A549 (cell line): ENCODE data around the gene FAM78A. TPM values are rescaled to one million over a fixed set of nuclear protein-coding genes. Genes with fewer than 3 reads are reported as not detected.

ENCODE experiments used
- ATAC-seq, 2 experiments: fragments of 200-7000 bp in 1 of 2; fragments of >200 bp in 1 of 2; cut with Nextera tagmentation in 1 of 2; cut with Tn5 transposase in 1 of 2; 3 replicates each; pipeline versions ENCODE4 v1.8.0 to v1.9.1; 2018 to 2020; ENCODE audit warnings: mild to moderate bottlenecking in 1 of 2, moderate library complexity in 1 of 2
- CTCF ChIA-PET: fragments of 300-600 bp; sonication (Branson Sonifier 250); formaldehyde crosslinking; extraction: SDS; loops from one replicate; lab custom pipeline; 2021; ENCODE audit warnings: antibody characterized with exemption, inconsistent platforms; lab: Yijun Ruan, JAX
- POLR2A ChIA-PET: fragments of 350-600 bp; formaldehyde crosslinking; extraction: SDS; loops from one replicate; lab custom pipeline; 2021; ENCODE audit warnings: antibody characterized with exemption, inconsistent platforms; lab: Yijun Ruan, JAX
- DNase-seq, 2 experiments: peaks; one replicate each; pipeline versions ENCODE4 v3.0.0 to v3.0.0-alpha.2; 2011 to 2016; ENCODE audit warnings: low read depth in 1 of 2, low spot score in 1 of 2
- FAIRE-seq: peaks from 2 replicates; lab custom pipeline; 2011; peaks lifted over from hg19 to GRCh38; lab: Jason Lieb, UNC
- H3K27ac ChIP-seq, 2 experiments: fragments of >200 bp; sonication (Bioruptor Twin); formaldehyde crosslinking; 3 replicates each; pipeline ENCODE4 v1.5.1; 2016 to 2017
- H3K4me1 ChIP-seq: fragments of >200 bp; sonication (Bioruptor Twin); formaldehyde crosslinking; 3 replicates; pipeline ENCODE4 v1.6.1; 2016
- H3K4me2 ChIP-seq: fragments of >200 bp; sonication (Bioruptor Twin); formaldehyde crosslinking; 3 replicates; pipeline ENCODE4 v1.6.1; 2016
- H3K4me3 ChIP-seq: fragments of >200 bp; sonication (Bioruptor Twin); formaldehyde crosslinking; 3 replicates; pipeline ENCODE4 v1.5.1; 2016
- H3K9me3 ChIP-seq: fragments of >200 bp; sonication (Bioruptor Twin); formaldehyde crosslinking; 3 replicates; pipeline ENCODE4 v1.6.1; 2016
- BHLHE40 ChIP-seq: IDR thresholded peaks from 2 replicates; pipeline ENCODE4 v1.6.1; 2012; ENCODE audit warnings: low read depth, low read length, inconsistent platforms
- CBX8 ChIP-seq: fragments of 200-600 bp; sonication (generic); IDR thresholded peaks from 2 replicates; pipeline ENCODE4 v1.6.1; 2016
- CEBPB ChIP-seq, 2 experiments: fragments of >200 bp in 1 of 2; sonication (Bioruptor Twin) in 1 of 2; formaldehyde crosslinking in 1 of 2; IDR thresholded peaks; 2 replicates each; pipeline ENCODE4 v1.6.1; 2012 to 2016
- CHD2 ChIP-seq: fragments of 150-350 bp; IDR thresholded peaks from 2 replicates; pipeline ENCODE4 v1.6.1; 2014; ENCODE audit warnings: low read length; ENCODE audit not compliant: partially characterized antibody
- CHD4 ChIP-seq: fragments of 200-600 bp; sonication (generic); IDR thresholded peaks from 2 replicates; pipeline ENCODE4 v1.6.1; 2016; ENCODE audit warnings: antibody characterized with exemption, mild to moderate bottlenecking, borderline replicate concordance
- EHF ChIP-seq: fragments of 250-450 bp; sonication (Bioruptor Pico); IDR thresholded peaks from 2 replicates; pipeline ENCODE4 v1.5.0; 2020; ENCODE audit warnings: mild to moderate bottlenecking
- EHMT2 ChIP-seq: fragments of 200-600 bp; sonication (generic); IDR thresholded peaks from 2 replicates; pipeline ENCODE4 v1.6.1; 2016; ENCODE audit warnings: antibody characterized with exemption, low read depth, mild to moderate bottlenecking, moderate library complexity
- EP300 ChIP-seq, 2 experiments: fragments of >200 bp; sonication (Bioruptor Twin); formaldehyde crosslinking; IDR thresholded peaks; 2 replicates in 1 of 2; 3 replicates in 1 of 2; pipeline ENCODE4 v1.6.1; 2016 to 2017
- FOSB ChIP-seq: fragments of 250-450 bp; sonication (Bioruptor Pico); IDR thresholded peaks from 2 replicates; pipeline ENCODE4 v1.5.0; 2020; ENCODE audit warnings: mild to moderate bottlenecking, moderate library complexity
- FOSL2 ChIP-seq, 2 experiments: fragments of 450-650 bp in 1 of 2; fragments of >200 bp in 1 of 2; sonication (Bioruptor Twin) in 1 of 2; formaldehyde crosslinking; IDR thresholded peaks; 2 replicates each; pipeline versions ENCODE4 v1.5.0 to v1.6.1; 2016 to 2020; ENCODE audit warnings: mild to moderate bottlenecking in 1 of 2, moderate library complexity in 1 of 2
- FOXS1 ChIP-seq: fragments of 250-450 bp; sonication (Bioruptor Pico); IDR thresholded peaks from 2 replicates; pipeline ENCODE4 v1.5.0; 2020; ENCODE audit warnings: mild to moderate bottlenecking, moderate library complexity
- HDAC2 ChIP-seq: fragments of 200-600 bp; sonication (generic); IDR thresholded peaks from 2 replicates; pipeline ENCODE4 v1.6.1; 2016
- HEYL ChIP-seq: fragments of 250-450 bp; sonication (Bioruptor Pico); IDR thresholded peaks from 2 replicates; pipeline ENCODE4 v1.8.0; 2021; ENCODE audit warnings: mild to moderate bottlenecking, moderate library complexity
- HOXB13 ChIP-seq: fragments of 250-450 bp; sonication (Bioruptor Pico); IDR thresholded peaks from 2 replicates; pipeline ENCODE4 v1.5.0; 2020; ENCODE audit warnings: low read depth, mild to moderate bottlenecking, moderate library complexity
- JUNB ChIP-seq: fragments of >200 bp; sonication (Bioruptor Twin); formaldehyde crosslinking; IDR thresholded peaks from 2 replicates; pipeline ENCODE4 v1.6.1; 2016
- MAFK ChIP-seq: fragments of 450-650 bp; IDR thresholded peaks from 2 replicates; pipeline ENCODE4 v1.6.1; 2014; ENCODE audit not compliant: partially characterized antibody
- MYC ChIP-seq: IDR thresholded peaks from 2 replicates; pipeline ENCODE4 v1.6.1; 2012; ENCODE audit warnings: mild to moderate bottlenecking, inconsistent platforms, low read length, improper control_type of control experiment, borderline replicate concordance
- POLR2A ChIP-seq: IDR thresholded peaks from 2 replicates; pipeline ENCODE4 v1.6.1; 2012; ENCODE audit warnings: mild to moderate bottlenecking, low read length
- POLR2AphosphoS2 ChIP-seq: conservative IDR thresholded peaks from 2 replicates; pipeline ENCODE4 v1.6.1; 2012; ENCODE audit warnings: low read length, improper control_type of control experiment, inconsistent platforms
- RCOR1 ChIP-seq: fragments of 150-350 bp; IDR thresholded peaks from 2 replicates; pipeline ENCODE4 v1.6.1; 2014; ENCODE audit warnings: antibody characterized with exemption, low read length, low read depth
- RFX5 ChIP-seq: fragments of 450-650 bp; IDR thresholded peaks from 2 replicates; pipeline ENCODE4 v1.7.1; 2014; ENCODE audit warnings: antibody characterized with exemption, mild to moderate bottlenecking, moderate library complexity
- SREBF2 ChIP-seq: fragments of 450-650 bp; IDR thresholded peaks from 2 replicates; pipeline ENCODE4 v1.6.1; 2014; ENCODE audit warnings: mild to moderate bottlenecking, moderate library complexity
- TFCP2L1 ChIP-seq: fragments of 250-450 bp; sonication (Bioruptor Pico); IDR thresholded peaks from 2 replicates; pipeline ENCODE4 v1.5.0; 2021; ENCODE audit warnings: mild to moderate bottlenecking
- TP53 ChIP-seq: fragments of 250-450 bp; sonication (Bioruptor Pico); IDR thresholded peaks from 2 replicates; pipeline ENCODE4 v1.5.0; 2021; ENCODE audit warnings: mild to moderate bottlenecking, moderate library complexity
- ZC3H11A ChIP-seq: fragments of 450-650 bp; IDR thresholded peaks from 2 replicates; pipeline ENCODE4 v1.6.1; 2014; ENCODE audit warnings: antibody characterized with exemption, mild to moderate bottlenecking
- ZFP36 ChIP-seq: fragments of 450-650 bp; IDR thresholded peaks from 2 replicates; pipeline ENCODE4 v1.6.1; 2014; ENCODE audit warnings: borderline replicate concordance; ENCODE audit not compliant: partially characterized antibody
- ZSCAN20 ChIP-seq: fragments of 250-450 bp; sonication (Bioruptor Pico); IDR thresholded peaks from 2 replicates; pipeline ENCODE4 v1.8.0; 2022; ENCODE audit warnings: mild to moderate bottlenecking, moderate library complexity
- WGBS: methylation state at CpG from one replicate; pipeline ENCODE4 v1.1.6; 2017; ENCODE audit errors: missing lambda C conversion rate; 5-methylcytosine and 5-hydroxymethylcytosine counted together
- polyA plus RNA-seq, 4 experiments: library from polyadenylated mRNA; depleted of rRNA in 3 of 4; stranded (reverse); fragments of >200 nt; fragmentation: RNase III in 1 of 4; extraction: RNeasy Plus Mini Kit Qiagen cat#74134 plus additional on column Dnase treatment in 1 of 4; gene quantifications; 2 replicates in 3 of 4; 3 replicates in 1 of 4; pipeline ENCODE4 v1.2.3, GENCODE V29; 2011 to 2017
- TF ChIP-seq, protein P1 (sequence below): fragments of 200-600 bp; sonication (generic); IDR thresholded peaks from 2 replicates; pipeline ENCODE4 v1.6.1; 2016; ENCODE audit warnings: antibody characterized with exemption, mild to moderate bottlenecking, moderate library complexity
- TF ChIP-seq, protein P2 (sequence below): IDR thresholded peaks from 2 replicates; pipeline ENCODE4 v1.6.1; 2012
- TF ChIP-seq, protein P3 (sequence below): fragments of 150-350 bp; IDR thresholded peaks from 2 replicates; pipeline ENCODE4 v1.6.1; 2014; ENCODE audit warnings: low read depth, mild to moderate bottlenecking, low read length
- TF ChIP-seq, protein P4 (sequence below): IDR thresholded peaks from 2 replicates; pipeline ENCODE4 v1.6.1; 2012

The FAM78A gene
- polyA plus RNA-seq, 2 of the 4 experiments (the other 2 are of a cell fraction) = 0.44 to 0.50 TPM

DNA sequence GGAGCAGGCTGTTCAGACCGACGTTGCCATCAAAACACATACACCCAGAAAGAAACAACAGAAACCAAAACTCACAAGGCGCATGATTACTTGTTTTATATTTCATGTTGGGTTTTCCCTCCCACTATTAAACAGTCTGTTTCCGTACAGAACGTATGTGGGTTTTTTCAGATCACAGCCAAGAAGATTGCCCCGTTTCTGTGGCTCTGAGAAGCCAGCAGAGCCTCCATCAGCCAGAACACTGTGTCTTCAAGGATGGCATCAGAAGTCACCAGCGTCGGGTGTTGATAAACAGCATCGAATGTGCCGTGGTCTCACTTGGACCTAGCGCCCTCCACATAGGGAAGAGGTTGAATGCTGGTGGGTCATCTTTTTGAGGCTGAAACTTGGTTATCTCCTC lies 42.8 kb downstream of the FAM78A start (continued):
- TF ChIP-seq HOXB13 (CRISPR knock-in tag) = no peak
- TF ChIP-seq, all 56 proteins: peak for 0

DNA sequence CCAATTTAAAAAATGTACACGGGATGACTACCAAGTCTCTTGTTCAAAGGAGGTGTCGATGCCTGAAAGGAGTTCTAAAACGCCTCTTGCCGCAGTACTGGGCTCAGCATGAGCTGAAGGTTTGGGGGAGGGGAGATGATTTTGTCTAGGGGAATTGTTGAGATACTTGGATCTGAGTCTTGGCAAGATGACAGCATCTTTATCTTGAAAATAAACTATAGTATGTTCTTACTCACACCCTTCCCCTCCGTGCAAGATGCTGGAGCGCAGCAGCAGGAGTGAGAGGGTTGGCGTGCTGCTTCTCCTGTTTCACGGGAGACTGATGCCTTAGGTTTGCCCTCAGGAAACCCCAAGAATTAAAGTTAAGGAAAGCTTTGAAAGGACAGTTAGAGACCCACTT lies 47.3 kb downstream of the FAM78A start:
- H3K4me2 ChIP-seq = no peak overlapping the region
- CTCF ChIA-PET = interaction anchor here (2.8 kb wide), 1 partner anchor 108 kb away, joined by 9 read pairs; no protein-coding TSS in a partner anchor

DNA sequence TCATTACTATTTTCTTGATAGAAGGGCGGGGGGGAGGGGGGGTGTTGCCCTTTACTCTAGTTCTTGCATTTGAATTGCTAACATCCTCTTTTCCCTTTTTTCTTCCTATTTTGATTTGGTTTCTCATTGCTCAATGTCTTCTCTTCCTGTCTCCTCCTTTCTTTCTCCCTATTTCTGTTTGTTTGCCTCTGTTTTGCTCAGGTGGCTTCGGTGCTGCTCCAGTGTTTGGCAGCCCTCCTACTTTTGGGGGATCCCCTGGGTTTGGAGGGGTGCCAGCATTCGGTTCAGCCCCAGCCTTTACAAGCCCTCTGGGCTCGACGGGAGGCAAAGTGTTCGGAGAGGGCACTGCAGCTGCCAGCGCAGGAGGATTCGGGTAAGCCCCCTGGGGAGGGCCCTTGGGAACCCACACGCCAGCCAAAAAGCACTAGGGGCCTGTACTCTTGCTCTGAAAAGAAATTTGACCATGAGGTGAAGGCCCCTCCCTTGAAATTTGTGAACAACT lies 48.3 kb downstream of the FAM78A start:
- ChIA-PET POLR2A (no interaction called here), CTCF (interaction anchor here (1.3 kb wide), 1 partner anchor 22 kb away, joined by 3 read pairs; no protein-coding TSS in a partner anchor)
- ATAC-seq (no peak), FAIRE-seq (no peak), DNase-seq (no peak)
- peaks cover 34% of the 10 kb centered on the region for H3K4me1 ChIP-seq
- no peaks in the 10 kb centered on the region for H3K9me3 ChIP-seq
- H3K4me3 ChIP-seq = no peak overlapping the region
- TF ChIP-seq, protein P1, sequence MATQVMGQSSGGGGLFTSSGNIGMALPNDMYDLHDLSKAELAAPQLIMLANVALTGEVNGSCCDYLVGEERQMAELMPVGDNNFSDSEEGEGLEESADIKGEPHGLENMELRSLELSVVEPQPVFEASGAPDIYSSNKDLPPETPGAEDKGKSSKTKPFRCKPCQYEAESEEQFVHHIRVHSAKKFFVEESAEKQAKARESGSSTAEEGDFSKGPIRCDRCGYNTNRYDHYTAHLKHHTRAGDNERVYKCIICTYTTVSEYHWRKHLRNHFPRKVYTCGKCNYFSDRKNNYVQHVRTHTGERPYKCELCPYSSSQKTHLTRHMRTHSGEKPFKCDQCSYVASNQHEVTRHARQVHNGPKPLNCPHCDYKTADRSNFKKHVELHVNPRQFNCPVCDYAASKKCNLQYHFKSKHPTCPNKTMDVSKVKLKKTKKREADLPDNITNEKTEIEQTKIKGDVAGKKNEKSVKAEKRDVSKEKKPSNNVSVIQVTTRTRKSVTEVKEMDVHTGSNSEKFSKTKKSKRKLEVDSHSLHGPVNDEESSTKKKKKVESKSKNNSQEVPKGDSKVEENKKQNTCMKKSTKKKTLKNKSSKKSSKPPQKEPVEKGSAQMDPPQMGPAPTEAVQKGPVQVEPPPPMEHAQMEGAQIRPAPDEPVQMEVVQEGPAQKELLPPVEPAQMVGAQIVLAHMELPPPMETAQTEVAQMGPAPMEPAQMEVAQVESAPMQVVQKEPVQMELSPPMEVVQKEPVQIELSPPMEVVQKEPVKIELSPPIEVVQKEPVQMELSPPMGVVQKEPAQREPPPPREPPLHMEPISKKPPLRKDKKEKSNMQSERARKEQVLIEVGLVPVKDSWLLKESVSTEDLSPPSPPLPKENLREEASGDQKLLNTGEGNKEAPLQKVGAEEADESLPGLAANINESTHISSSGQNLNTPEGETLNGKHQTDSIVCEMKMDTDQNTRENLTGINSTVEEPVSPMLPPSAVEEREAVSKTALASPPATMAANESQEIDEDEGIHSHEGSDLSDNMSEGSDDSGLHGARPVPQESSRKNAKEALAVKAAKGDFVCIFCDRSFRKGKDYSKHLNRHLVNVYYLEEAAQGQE = no peak
- TF ChIP-seq ZFP36 (no peak), POLR2A (no peak), ZC3H11A (no peak), FOSL2 (IDR thresholded peaks at IDR 0.05) (no peak), FOSL2 (CRISPR knock-in tag; IDR thresholded peaks at IDR 0.05) (no peak), FOSB (CRISPR knock-in tag) (no peak), HOXB13 (CRISPR knock-in tag) (no peak), TFCP2L1 (CRISPR knock-in tag) (no peak), MYC (no peak), FOXS1 (no peak), HDAC2 (no peak), CHD2 (no peak), EHMT2 (no peak), JUNB (no peak), CBX8 (no peak), EHF (CRISPR knock-in tag) (no peak), RCOR1 (no peak), POLR2AphosphoS2 (no peak), BHLHE40 (no peak)
- TF ChIP-seq, protein P2, sequence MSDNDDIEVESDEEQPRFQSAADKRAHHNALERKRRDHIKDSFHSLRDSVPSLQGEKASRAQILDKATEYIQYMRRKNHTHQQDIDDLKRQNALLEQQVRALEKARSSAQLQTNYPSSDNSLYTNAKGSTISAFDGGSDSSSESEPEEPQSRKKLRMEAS = no peak
- WGBS = 79% methylated on average over 9 of the region's 9 CpGs
- H3K4me2 ChIP-seq = peak overlapping the region; percentile 65; the same call in 1 of the 3 replicates
- H3K27ac ChIP-seq = peak overlapping the region in 1 of 2 experiments; percentile 14; a peak in 1 of 6 replicates

More for the DNA sequence above, 47.3 kb downstream of the FAM78A start:
- WGBS = 92% methylated on average over 8 of the region's 8 CpGs
- TF ChIP-seq CBX8 (no peak), HDAC2 (no peak), TP53 (CRISPR knock-in tag) (no peak), RFX5 (no peak), HOXB13 (CRISPR knock-in tag) (no peak), SREBF2 (no peak), HEYL (CRISPR knock-in tag) (no peak), JUNB (no peak), POLR2AphosphoS2 (no peak), ZC3H11A (no peak), MAFK (no peak), EP300 (IDR thresholded peaks at IDR 0.05) (no peak), FOXS1 (no peak), CEBPB (IDR thresholded peaks at IDR 0.05) (no peak), EHF (CRISPR knock-in tag) (no peak), ZSCAN20 (no peak), TFCP2L1 (CRISPR knock-in tag) (no peak), CHD4 (no peak)
- TF ChIP-seq, protein P3, sequence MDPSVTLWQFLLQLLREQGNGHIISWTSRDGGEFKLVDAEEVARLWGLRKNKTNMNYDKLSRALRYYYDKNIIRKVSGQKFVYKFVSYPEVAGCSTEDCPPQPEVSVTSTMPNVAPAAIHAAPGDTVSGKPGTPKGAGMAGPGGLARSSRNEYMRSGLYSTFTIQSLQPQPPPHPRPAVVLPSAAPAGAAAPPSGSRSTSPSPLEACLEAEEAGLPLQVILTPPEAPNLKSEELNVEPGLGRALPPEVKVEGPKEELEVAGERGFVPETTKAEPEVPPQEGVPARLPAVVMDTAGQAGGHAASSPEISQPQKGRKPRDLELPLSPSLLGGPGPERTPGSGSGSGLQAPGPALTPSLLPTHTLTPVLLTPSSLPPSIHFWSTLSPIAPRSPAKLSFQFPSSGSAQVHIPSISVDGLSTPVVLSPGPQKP = no peak
- TF ChIP-seq, protein P4, sequence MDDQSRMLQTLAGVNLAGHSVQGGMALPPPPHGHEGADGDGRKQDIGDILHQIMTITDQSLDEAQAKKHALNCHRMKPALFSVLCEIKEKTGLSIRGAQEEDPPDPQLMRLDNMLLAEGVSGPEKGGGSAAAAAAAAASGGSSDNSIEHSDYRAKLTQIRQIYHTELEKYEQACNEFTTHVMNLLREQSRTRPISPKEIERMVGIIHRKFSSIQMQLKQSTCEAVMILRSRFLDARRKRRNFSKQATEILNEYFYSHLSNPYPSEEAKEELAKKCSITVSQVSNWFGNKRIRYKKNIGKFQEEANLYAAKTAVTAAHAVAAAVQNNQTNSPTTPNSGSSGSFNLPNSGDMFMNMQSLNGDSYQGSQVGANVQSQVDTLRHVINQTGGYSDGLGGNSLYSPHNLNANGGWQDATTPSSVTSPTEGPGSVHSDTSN = no peak
- H3K27ac ChIP-seq = no peak overlapping the region
- POLR2A ChIA-PET = no interaction called here
- ATAC-seq = no peak
- no peak for DNase-seq
- no peaks in the 10 kb centered on the region for H3K9me3 ChIP-seq
- H3K4me3 ChIP-seq = no peak overlapping the region
- H3K4me1 ChIP-seq = peaks cover 34% of the 10 kb centered on the region
- FAIRE-seq = no peak
